ENCODE results near the gene HIVEP3. TPM values are rescaled to one million over a fixed set of nuclear protein-coding genes. Genes with fewer than 3 reads are reported as not detected.

HIVEP3 gene
- total and polyA plus RNA-seq, 8 donors: 1.8 to 65.3 (median 3.8) TPM

DNA sequence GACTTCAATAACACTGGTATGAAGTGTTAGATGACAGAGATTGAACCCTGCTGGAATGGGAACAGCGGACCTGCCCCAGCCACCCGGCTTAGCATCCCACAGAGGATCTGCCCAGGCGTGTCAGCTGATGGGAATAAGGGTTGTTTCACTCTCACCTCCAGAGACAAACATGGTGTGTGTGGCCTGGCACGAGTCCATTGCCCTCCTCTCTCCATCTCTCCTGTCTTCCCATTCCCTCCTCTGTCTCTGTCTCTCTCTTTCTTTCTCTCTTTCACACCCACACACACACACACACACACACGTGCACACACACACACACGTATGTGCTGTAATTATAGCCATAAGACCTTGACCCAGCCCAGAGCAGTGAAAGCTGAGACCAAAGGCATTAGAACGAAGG is 200.2 kb downstream of the HIVEP3 start:
- TF ChIP-seq EP300 (IDR thresholded peaks at IDR 0.05): no peak
- TF ChIP-seq, protein P1, sequence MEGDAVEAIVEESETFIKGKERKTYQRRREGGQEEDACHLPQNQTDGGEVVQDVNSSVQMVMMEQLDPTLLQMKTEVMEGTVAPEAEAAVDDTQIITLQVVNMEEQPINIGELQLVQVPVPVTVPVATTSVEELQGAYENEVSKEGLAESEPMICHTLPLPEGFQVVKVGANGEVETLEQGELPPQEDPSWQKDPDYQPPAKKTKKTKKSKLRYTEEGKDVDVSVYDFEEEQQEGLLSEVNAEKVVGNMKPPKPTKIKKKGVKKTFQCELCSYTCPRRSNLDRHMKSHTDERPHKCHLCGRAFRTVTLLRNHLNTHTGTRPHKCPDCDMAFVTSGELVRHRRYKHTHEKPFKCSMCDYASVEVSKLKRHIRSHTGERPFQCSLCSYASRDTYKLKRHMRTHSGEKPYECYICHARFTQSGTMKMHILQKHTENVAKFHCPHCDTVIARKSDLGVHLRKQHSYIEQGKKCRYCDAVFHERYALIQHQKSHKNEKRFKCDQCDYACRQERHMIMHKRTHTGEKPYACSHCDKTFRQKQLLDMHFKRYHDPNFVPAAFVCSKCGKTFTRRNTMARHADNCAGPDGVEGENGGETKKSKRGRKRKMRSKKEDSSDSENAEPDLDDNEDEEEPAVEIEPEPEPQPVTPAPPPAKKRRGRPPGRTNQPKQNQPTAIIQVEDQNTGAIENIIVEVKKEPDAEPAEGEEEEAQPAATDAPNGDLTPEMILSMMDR (IDR thresholded peaks at IDR 0.05): no peak
- no peak for TF ChIP-seq POLR2AphosphoS5 (IDR thresholded peaks at IDR 0.05)
- no peak for TF ChIP-seq POLR2A (IDR thresholded peaks at IDR 0.05)
- no peaks in the 10 kb centered on the region for H3K36me3 ChIP-seq
- intact Hi-C loops (cut with DNase I; ENCODE audit: low total_unique reads): no loop called here
- H3K9me3 ChIP-seq: no peaks in the 10 kb centered on the region
- H3K4me1 ChIP-seq: peaks cover 0 to 3% (median under 1%) of the 10 kb centered on the region in 4 donors
- no peak overlapping the region for H3K4me3 ChIP-seq
- 73 to 94% (median 84%) methylated on average over 7 of the region's 7 CpGs for WGBS, 5 donors
- H3K27ac ChIP-seq: no peak overlapping the region
- no peaks in the 10 kb centered on the region for H3K27me3 ChIP-seq
- no peak for DNase-seq

DNA sequence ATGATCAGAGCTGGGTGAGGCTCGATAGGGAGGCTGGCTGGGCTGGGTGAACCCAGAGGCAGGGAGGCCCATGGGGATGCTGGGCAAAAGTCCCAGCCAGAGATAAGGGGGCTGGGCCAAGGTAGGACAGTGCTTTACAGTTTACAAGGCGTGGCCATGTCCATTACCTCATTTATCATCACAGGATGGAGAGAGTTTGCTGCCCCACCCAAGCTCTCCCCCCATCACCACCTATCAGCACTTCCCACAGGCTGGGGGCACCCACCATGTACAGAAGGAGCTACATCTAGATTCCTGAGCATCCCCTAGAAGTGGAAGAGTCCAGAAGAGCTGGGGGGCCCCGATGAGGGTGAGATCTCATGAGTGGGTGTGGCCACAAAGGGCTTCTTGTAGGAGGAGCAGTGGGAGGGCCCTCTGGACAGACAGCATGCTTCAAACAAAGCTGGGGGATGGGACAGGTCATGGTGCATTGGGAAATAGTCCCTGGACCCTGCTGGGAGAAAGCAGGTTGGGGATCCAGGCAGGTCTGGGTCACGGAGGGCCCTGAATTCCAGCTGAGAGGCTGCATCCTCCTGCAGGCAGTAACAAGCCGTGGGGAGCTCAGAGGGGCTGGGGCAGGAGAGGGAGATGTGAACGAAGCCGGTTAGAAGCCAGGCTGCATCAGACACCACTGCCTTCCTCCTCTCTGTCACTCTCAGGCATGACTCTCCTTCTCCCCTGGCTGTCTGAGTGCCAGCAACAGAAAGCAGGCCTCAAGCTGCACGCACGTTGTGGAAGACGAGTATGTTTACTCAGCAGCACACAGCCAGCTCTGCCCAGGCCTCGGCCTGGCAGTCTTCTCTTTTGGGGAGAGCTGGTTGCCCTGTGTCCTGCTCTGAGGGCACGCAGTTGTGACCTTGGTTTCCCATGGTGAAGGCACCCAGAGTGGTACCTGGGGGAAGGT is 202.3 kb downstream of the HIVEP3 start:
- H3K9me3 ChIP-seq: no peaks in the 10 kb centered on the region
- no peak for DNase-seq
- H3K27me3 ChIP-seq: no peaks in the 10 kb centered on the region
- H3K4me1 ChIP-seq: peaks cover 0 to 8% (median 0%) of the 10 kb centered on the region in 4 donors
- H3K36me3 ChIP-seq: no peaks in the 10 kb centered on the region
- TF ChIP-seq, protein P1 (IDR thresholded peaks at IDR 0.05): no peak
- TF ChIP-seq POLR2A (IDR thresholded peaks at IDR 0.05) (no peak), EP300 (IDR thresholded peaks at IDR 0.05) (no peak), POLR2AphosphoS5 (IDR thresholded peaks at IDR 0.05) (no peak)
- intact Hi-C loops (cut with DNase I; ENCODE audit: low total_unique reads): no loop called here
- WGBS, 5 donors: 75 to 87% (median 84%) methylated on average over 7 to 12 of the region's 12 CpGs
- H3K27ac ChIP-seq: no peak overlapping the region
- no peak overlapping the region for H3K4me3 ChIP-seq

GRCh38 chr1:41715441-41716095 is 203.2 kb downstream of the HIVEP3 start:
- no peaks in the 10 kb centered on the region for H3K9me3 ChIP-seq
- peaks cover 0 to 8% (median 0%) of the 10 kb centered on the region in 4 donors for H3K4me1 ChIP-seq
- 91 to 96% (median 94%) methylated on average over 8 of the region's 8 CpGs for WGBS, 5 donors
- TF ChIP-seq POLR2A (IDR thresholded peaks at IDR 0.05): no peak
- no peaks in the 10 kb centered on the region for H3K27me3 ChIP-seq
- no peak for DNase-seq
- no peaks in the 10 kb centered on the region for H3K36me3 ChIP-seq
- H3K4me3 ChIP-seq: no peak overlapping the region
- intact Hi-C loops (cut with DNase I; ENCODE audit: low total_unique reads): no loop called here
- no peak overlapping the region for H3K27ac ChIP-seq

GRCh38 chr1:41714638-41715389 is 203.9 kb downstream of the HIVEP3 start:
- Histone ChIP-seq H3K27me3 (no peaks in the 10 kb centered on the region), H3K4me3 (no peak overlapping the region), H3K27ac (no peak overlapping the region), H3K9me3 (no peaks in the 10 kb centered on the region), H3K4me1 (peaks cover 0 to 8% (median 0%) of the 10 kb centered on the region in 4 donors), H3K36me3 (no peaks in the 10 kb centered on the region)
- 74 to 93% (median 84%) methylated on average over 9 of the region's 9 CpGs for WGBS, 5 donors
- intact Hi-C loops (cut with DNase I; ENCODE audit: low total_unique reads): no loop called here
- TF ChIP-seq POLR2A (IDR thresholded peaks at IDR 0.05) (no peak), EP300 (IDR thresholded peaks at IDR 0.05) (no peak), POLR2AphosphoS5 (IDR thresholded peaks at IDR 0.05) (no peak)
- TF ChIP-seq, protein P1 (IDR thresholded peaks at IDR 0.05): no peak
- peak in 1 of 2 donors; percentile 26 for DNase-seq
